GM13977 (cell line): ENCODE results near the gene NSUN2.
"Not testable (repeated sequence)": the region's sequence is repeated elsewhere in the genome, so short reads cannot be mapped to it uniquely, and the experiment has no call there.

Experiments
- DNase-seq: peaks from one replicate; pipeline ENCODE4 v3.0.0; 2012; ENCODE audit warnings: low spot score
- CTCF ChIP-seq: IDR thresholded peaks from 2 replicates; pipeline ENCODE4 v1.5.1; 2012; ENCODE audit warnings: mild to moderate bottlenecking, control low read depth; ENCODE audit not compliant: insufficient read depth; ENCODE audit errors: extremely low read depth, missing control alignments
- in situ Hi-C: fragments of 300-500 bp; cut with MboI; formaldehyde crosslinking; loops from one replicate; pipeline ENCODE4 v1.12.0; 2022; ENCODE audit warnings: low sequenced_read_pairs, low pct_unique_long_range_greater_than_20kb, mixed read lengths, inconsistent platforms; ENCODE audit not compliant: unreplicated experiment

The NSUN2 gene

GRCh38 chr5:6649681-6650080 lies 16.8 kb upstream of the NSUN2 start:
- in situ Hi-C loops: loop anchor here (25.0 kb wide), 1 partner anchor 88 kb away; no protein-coding TSS in a partner anchor
- no peak for DNase-seq
- TF ChIP-seq CTCF: no peak

GRCh38 chr5:6649186-6649585 lies 16.3 kb upstream of the NSUN2 start:
- no peak for DNase-seq
- in situ Hi-C loops: loop anchor here (25.0 kb wide), 1 partner anchor 88 kb away; no protein-coding TSS in a partner anchor

GRCh38 chr5:6645571-6646362 lies 12.9 kb upstream of the NSUN2 start:
- not testable (repeated sequence) for DNase-seq
- in situ Hi-C loops: loop anchor here (25.0 kb wide), 1 partner anchor 92 kb away; no protein-coding TSS in a partner anchor

More at GRCh38 chr5:6649186-6649585, 16.3 kb upstream of the NSUN2 start:
- no peak for TF ChIP-seq CTCF

- in situ Hi-C loops: loop anchor here (25.0 kb wide), 1 partner anchor 92 kb away; no protein-coding TSS in a partner anchor
- TF ChIP-seq CTCF: no peak
- DNase-seq: no peak
These were observed 12.0 kb upstream of the NSUN2 start for GRCh38 chr5:6644794-6645241.

GRCh38 chr5:6642655-6643054 lies 9.8 kb upstream of the NSUN2 start:
- TF ChIP-seq CTCF: no peak
- no peak for DNase-seq
- in situ Hi-C loops: loop anchor here (25.0 kb wide), 1 partner anchor 95 kb away; no protein-coding TSS in a partner anchor

- no peak for TF ChIP-seq CTCF
- no peak for DNase-seq
- in situ Hi-C loops: loop anchor here (25.0 kb wide), 1 partner anchor 99 kb away; no protein-coding TSS in a partner anchor
These were observed 5.4 kb upstream of the NSUN2 start for GRCh38 chr5:6638236-6638635.

GRCh38 chr5:6637590-6637989 lies 4.7 kb upstream of the NSUN2 start:
- DNase-seq: no peak
- in situ Hi-C loops: loop anchor here (25.0 kb wide), 1 partner anchor 100 kb away; no protein-coding TSS in a partner anchor
- no peak for TF ChIP-seq CTCF
